A549 (cell line): ENCODE results near the gene KCNQ1. TPM values are rescaled to one million over a fixed set of nuclear protein-coding genes. Genes with fewer than 3 reads are reported as not detected.

Experiments
- ATAC-seq, 2 experiments: fragments of 200-7000 bp in 1 of 2; fragments of >200 bp in 1 of 2; cut with Nextera tagmentation in 1 of 2; cut with Tn5 transposase in 1 of 2; 3 replicates each; pipeline versions ENCODE4 v1.8.0 to v1.9.1; 2018 to 2020; ENCODE audit warnings: mild to moderate bottlenecking in 1 of 2, moderate library complexity in 1 of 2
- CTCF ChIA-PET: fragments of 300-600 bp; sonication (Branson Sonifier 250); formaldehyde crosslinking; extraction: SDS; loops from one replicate; lab custom pipeline; 2021; ENCODE audit warnings: antibody characterized with exemption, inconsistent platforms; lab: Yijun Ruan, JAX
- POLR2A ChIA-PET: fragments of 350-600 bp; formaldehyde crosslinking; extraction: SDS; loops from one replicate; lab custom pipeline; 2021; ENCODE audit warnings: antibody characterized with exemption, inconsistent platforms; lab: Yijun Ruan, JAX
- DNase-seq, 2 experiments: peaks; one replicate each; pipeline versions ENCODE4 v3.0.0 to v3.0.0-alpha.2; 2011 to 2016; ENCODE audit warnings: low read depth in 1 of 2, low spot score in 1 of 2
- FAIRE-seq: peaks from 2 replicates; lab custom pipeline; 2011; peaks lifted over from hg19 to GRCh38; lab: Jason Lieb, UNC
- H3K27ac ChIP-seq, 2 experiments: fragments of >200 bp; sonication (Bioruptor Twin); formaldehyde crosslinking; 3 replicates each; pipeline ENCODE4 v1.5.1; 2016 to 2017
- H3K4me1 ChIP-seq: fragments of >200 bp; sonication (Bioruptor Twin); formaldehyde crosslinking; 3 replicates; pipeline ENCODE4 v1.6.1; 2016
- H3K4me2 ChIP-seq: fragments of >200 bp; sonication (Bioruptor Twin); formaldehyde crosslinking; 3 replicates; pipeline ENCODE4 v1.6.1; 2016
- H3K4me3 ChIP-seq: fragments of >200 bp; sonication (Bioruptor Twin); formaldehyde crosslinking; 3 replicates; pipeline ENCODE4 v1.5.1; 2016
- H3K9me3 ChIP-seq: fragments of >200 bp; sonication (Bioruptor Twin); formaldehyde crosslinking; 3 replicates; pipeline ENCODE4 v1.6.1; 2016
- CBX2 ChIP-seq: fragments of 200-600 bp; sonication (generic); IDR thresholded peaks from 2 replicates; pipeline ENCODE4 v1.6.1; 2016; ENCODE audit warnings: low read depth, mild to moderate bottlenecking, borderline replicate concordance
- CHD4 ChIP-seq: fragments of 200-600 bp; sonication (generic); IDR thresholded peaks from 2 replicates; pipeline ENCODE4 v1.6.1; 2016; ENCODE audit warnings: antibody characterized with exemption, mild to moderate bottlenecking, borderline replicate concordance
- EHF ChIP-seq: fragments of 250-450 bp; sonication (Bioruptor Pico); IDR thresholded peaks from 2 replicates; pipeline ENCODE4 v1.5.0; 2020; ENCODE audit warnings: mild to moderate bottlenecking
- EP300 ChIP-seq, 2 experiments: fragments of >200 bp; sonication (Bioruptor Twin); formaldehyde crosslinking; IDR thresholded peaks; 2 replicates in 1 of 2; 3 replicates in 1 of 2; pipeline ENCODE4 v1.6.1; 2016 to 2017
- FOSL2 ChIP-seq, 2 experiments: fragments of 450-650 bp in 1 of 2; fragments of >200 bp in 1 of 2; sonication (Bioruptor Twin) in 1 of 2; formaldehyde crosslinking; IDR thresholded peaks; 2 replicates each; pipeline versions ENCODE4 v1.5.0 to v1.6.1; 2016 to 2020; ENCODE audit warnings: mild to moderate bottlenecking in 1 of 2, moderate library complexity in 1 of 2
- FOXS1 ChIP-seq: fragments of 250-450 bp; sonication (Bioruptor Pico); IDR thresholded peaks from 2 replicates; pipeline ENCODE4 v1.5.0; 2020; ENCODE audit warnings: mild to moderate bottlenecking, moderate library complexity
- GATA3 ChIP-seq: IDR thresholded peaks from 2 replicates; pipeline ENCODE4 v1.6.1; 2012; ENCODE audit warnings: borderline replicate concordance
- HDAC2 ChIP-seq: fragments of 200-600 bp; sonication (generic); IDR thresholded peaks from 2 replicates; pipeline ENCODE4 v1.6.1; 2016
- HEYL ChIP-seq: fragments of 250-450 bp; sonication (Bioruptor Pico); IDR thresholded peaks from 2 replicates; pipeline ENCODE4 v1.8.0; 2021; ENCODE audit warnings: mild to moderate bottlenecking, moderate library complexity
- HOXB13 ChIP-seq: fragments of 250-450 bp; sonication (Bioruptor Pico); IDR thresholded peaks from 2 replicates; pipeline ENCODE4 v1.5.0; 2020; ENCODE audit warnings: low read depth, mild to moderate bottlenecking, moderate library complexity
- JUNB ChIP-seq: fragments of >200 bp; sonication (Bioruptor Twin); formaldehyde crosslinking; IDR thresholded peaks from 2 replicates; pipeline ENCODE4 v1.6.1; 2016
- MAZ ChIP-seq: fragments of 150-350 bp; IDR thresholded peaks from 2 replicates; pipeline ENCODE4 v1.6.1; 2014; ENCODE audit warnings: antibody characterized with exemption, low read depth, low read length, borderline replicate concordance
- MYC ChIP-seq: IDR thresholded peaks from 2 replicates; pipeline ENCODE4 v1.6.1; 2012; ENCODE audit warnings: mild to moderate bottlenecking, inconsistent platforms, low read length, improper control_type of control experiment, borderline replicate concordance
- NR3C1 ChIP-seq: fragments of >200 bp; sonication (Bioruptor Twin); formaldehyde crosslinking; IDR thresholded peaks from 3 replicates; pipeline ENCODE4 v1.6.1; 2017
- PHF8 ChIP-seq: fragments of 200-600 bp; sonication (generic); IDR thresholded peaks from 2 replicates; pipeline ENCODE4 v1.6.1; 2016; ENCODE audit warnings: low read depth, mild to moderate bottlenecking, antibody characterized with exemption, moderate library complexity, borderline replicate concordance
- POLR2AphosphoS2 ChIP-seq: conservative IDR thresholded peaks from 2 replicates; pipeline ENCODE4 v1.6.1; 2012; ENCODE audit warnings: low read length, improper control_type of control experiment, inconsistent platforms
- RAD21 ChIP-seq, 2 experiments: fragments of >200 bp in 1 of 2; sonication (Bioruptor Twin) in 1 of 2; formaldehyde crosslinking in 1 of 2; IDR thresholded peaks in 1 of 2; conservative IDR thresholded peaks in 1 of 2; 2 replicates in 1 of 2; 3 replicates in 1 of 2; pipeline ENCODE4 v1.6.1; 2012 to 2018; ENCODE audit warnings: inconsistent platforms in 1 of 2
- SMC3 ChIP-seq: fragments of >200 bp; sonication (Bioruptor Twin); formaldehyde crosslinking; IDR thresholded peaks from 3 replicates; pipeline ENCODE4 v1.6.1; 2018; ENCODE audit warnings: inconsistent platforms
- SREBF2 ChIP-seq: fragments of 450-650 bp; IDR thresholded peaks from 2 replicates; pipeline ENCODE4 v1.6.1; 2014; ENCODE audit warnings: mild to moderate bottlenecking, moderate library complexity
- TFCP2L1 ChIP-seq: fragments of 250-450 bp; sonication (Bioruptor Pico); IDR thresholded peaks from 2 replicates; pipeline ENCODE4 v1.5.0; 2021; ENCODE audit warnings: mild to moderate bottlenecking
- ZC3H11A ChIP-seq: fragments of 450-650 bp; IDR thresholded peaks from 2 replicates; pipeline ENCODE4 v1.6.1; 2014; ENCODE audit warnings: antibody characterized with exemption, mild to moderate bottlenecking
- ZNF302 ChIP-seq: fragments of 250-450 bp; sonication (Bioruptor Pico); IDR thresholded peaks from 2 replicates; pipeline ENCODE4 v1.9.0; 2021; ENCODE audit warnings: inconsistent platforms, mild to moderate bottlenecking, moderate library complexity
- ZSCAN20 ChIP-seq: fragments of 250-450 bp; sonication (Bioruptor Pico); IDR thresholded peaks from 2 replicates; pipeline ENCODE4 v1.8.0; 2022; ENCODE audit warnings: mild to moderate bottlenecking, moderate library complexity
- WGBS: methylation state at CpG from one replicate; pipeline ENCODE4 v1.1.6; 2017; ENCODE audit errors: missing lambda C conversion rate; 5-methylcytosine and 5-hydroxymethylcytosine counted together
- polyA plus RNA-seq, 4 experiments: library from polyadenylated mRNA; depleted of rRNA in 3 of 4; stranded (reverse); fragments of >200 nt; fragmentation: RNase III in 1 of 4; extraction: RNeasy Plus Mini Kit Qiagen cat#74134 plus additional on column Dnase treatment in 1 of 4; gene quantifications; 2 replicates in 3 of 4; 3 replicates in 1 of 4; pipeline ENCODE4 v1.2.3, GENCODE V29; 2011 to 2017
- TF ChIP-seq, protein P1 (sequence below): fragments of >200 bp; sonication (Bioruptor Twin); formaldehyde crosslinking; IDR thresholded peaks from 2 replicates; pipeline ENCODE4 v1.6.1; 2016
- TF ChIP-seq, protein P2 (sequence below): IDR thresholded peaks from 2 replicates; pipeline ENCODE4 v1.6.1; 2012
- TF ChIP-seq, protein P3 (sequence below): fragments of 250-450 bp; sonication (Bioruptor Pico); IDR thresholded peaks from 2 replicates; pipeline ENCODE4 v1.5.0; 2020; ENCODE audit warnings: low read depth, mild to moderate bottlenecking, moderate library complexity
- TF ChIP-seq, protein P4 (sequence below): IDR thresholded peaks from 2 replicates; pipeline ENCODE4 v1.6.1; 2012; ENCODE audit warnings: low read depth, borderline replicate concordance

The KCNQ1 gene
- polyA plus RNA-seq, 2 of the 4 experiments (the other 2 are of a cell fraction), result 0.14 to 0.17 TPM

DNA sequence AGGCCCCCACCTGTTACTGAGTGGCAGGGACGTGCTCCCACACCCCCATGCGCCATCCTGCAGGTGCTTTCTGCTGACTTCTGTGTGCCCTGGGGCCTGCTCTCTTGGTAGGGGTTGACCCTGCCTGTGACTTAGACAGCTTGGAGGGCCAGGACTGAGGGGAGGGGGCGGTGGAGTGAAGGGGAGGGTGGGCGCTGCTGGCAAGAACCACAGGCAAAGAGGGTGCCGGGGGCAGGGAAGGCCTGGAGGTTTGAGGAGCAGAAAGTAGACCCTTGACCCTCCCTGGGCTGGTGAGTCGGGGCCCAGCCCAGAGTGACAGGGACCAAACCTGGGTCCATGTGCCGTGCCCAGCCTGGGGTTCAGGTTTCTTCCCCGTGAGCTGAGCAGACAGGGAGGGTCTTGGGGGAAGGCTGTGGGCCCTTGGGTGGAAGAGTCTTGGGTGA lies 17.8 kb downstream of the KCNQ1 start:
- POLR2A ChIA-PET, result no interaction called here
- Histone ChIP-seq H3K27ac (no peak overlapping the region), H3K4me3 (no peak overlapping the region)

DNA sequence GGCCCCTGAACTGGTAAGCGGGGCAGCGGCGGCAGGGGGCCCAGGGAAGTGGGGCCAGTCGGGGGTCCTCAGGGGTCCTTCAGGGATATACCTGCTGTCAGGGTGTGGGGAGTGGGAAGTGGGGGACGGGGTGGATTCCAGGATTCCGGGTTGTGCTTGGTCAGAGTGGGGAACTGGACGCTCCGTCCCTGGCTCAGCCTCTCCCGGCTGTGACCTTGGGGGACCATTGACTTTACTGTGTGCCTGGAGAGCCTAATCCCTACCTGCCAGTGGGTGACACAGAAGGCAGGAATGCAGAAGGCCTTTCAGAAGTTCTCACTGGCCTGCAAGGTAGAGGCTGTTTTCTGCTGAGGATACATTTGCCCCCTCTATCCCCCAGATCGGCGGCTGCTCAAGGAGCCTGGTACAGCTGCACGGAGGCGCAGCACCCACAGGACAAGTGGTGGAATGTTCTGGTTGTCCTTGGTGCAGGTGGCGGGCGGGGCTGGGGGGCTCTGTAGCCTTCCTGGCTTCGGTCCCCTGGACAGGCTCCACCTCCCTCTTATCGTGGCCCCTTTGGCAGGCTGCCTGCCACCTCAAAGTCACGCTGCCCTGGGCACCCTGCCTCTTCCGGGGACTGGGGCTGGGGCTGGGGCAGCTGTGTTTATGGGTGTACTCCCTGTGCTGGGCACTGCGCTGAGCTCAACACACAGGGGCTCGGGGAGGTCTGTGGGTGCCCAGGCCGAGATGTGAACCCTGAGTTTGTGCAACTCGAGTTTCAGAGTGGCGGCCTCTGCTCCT lies 18.4 kb downstream of the KCNQ1 start:
- ChIA-PET CTCF (interaction anchor here (1.0 to 5.3 kb wide), 3 partner anchors 9 to 69 kb away, joined by 3 to 31 read pairs (median 3); no protein-coding TSS in a partner anchor), POLR2A (no interaction called here)
- no peak for FAIRE-seq
- H3K4me3 ChIP-seq, result no peak overlapping the region
- no peaks in the 10 kb centered on the region for H3K4me1 ChIP-seq
- no peak overlapping the region for H3K4me2 ChIP-seq
- DNase-seq, result no peak
- no peak for ATAC-seq
- TF ChIP-seq SREBF2, result no peak
- no peak for TF ChIP-seq FOXS1 (CRISPR knock-in tag)
- no peak for TF ChIP-seq JUNB
- TF ChIP-seq HDAC2, result no peak
- no peak for TF ChIP-seq HOXB13 (CRISPR knock-in tag)
- no peak for TF ChIP-seq SMC3
- no peak for TF ChIP-seq RAD21 (conservative IDR thresholded peaks at IDR 0.05 in 1 of 2, IDR thresholded peaks at IDR 0.05 in 1 of 2)
- TF ChIP-seq CBX2, result no peak
- TF ChIP-seq NR3C1, result no peak
- no peak for TF ChIP-seq EP300 (IDR thresholded peaks at IDR 0.05)
- TF ChIP-seq, protein P1, sequence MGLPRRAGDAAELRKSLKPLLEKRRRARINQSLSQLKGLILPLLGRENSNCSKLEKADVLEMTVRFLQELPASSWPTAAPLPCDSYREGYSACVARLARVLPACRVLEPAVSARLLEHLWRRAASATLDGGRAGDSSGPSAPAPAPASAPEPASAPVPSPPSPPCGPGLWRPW, result no peak
- no peak for TF ChIP-seq HEYL (CRISPR knock-in tag)
- TF ChIP-seq ZC3H11A, result no peak
- TF ChIP-seq MAZ, result no peak
- no peak for TF ChIP-seq GATA3
- H3K9me3 ChIP-seq, result no peaks in the 10 kb centered on the region
- WGBS, result 38% methylated on average over 5 of the region's 24 CpGs
- no peak overlapping the region for H3K27ac ChIP-seq

More for the DNA sequence above, 17.8 kb downstream of the KCNQ1 start:
- H3K4me2 ChIP-seq, result no peak overlapping the region
- ATAC-seq, result no peak
- TF ChIP-seq ZSCAN20 (CRISPR knock-in tag) (no peak), ZNF302 (CRISPR knock-in tag) (no peak), TFCP2L1 (CRISPR knock-in tag) (no peak), HOXB13 (CRISPR knock-in tag) (no peak), FOXS1 (CRISPR knock-in tag) (no peak), EHF (no peak), FOSL2 (IDR thresholded peaks at IDR 0.05) (no peak), FOSL2 (CRISPR knock-in tag; IDR thresholded peaks at IDR 0.05) (no peak), RAD21 (conservative IDR thresholded peaks at IDR 0.05 in 1 of 2, IDR thresholded peaks at IDR 0.05 in 1 of 2) (no peak), PHF8 (no peak), CBX2 (no peak), CHD4 (no peak), MYC (no peak), POLR2AphosphoS2 (no peak)
- TF ChIP-seq, protein P2, sequence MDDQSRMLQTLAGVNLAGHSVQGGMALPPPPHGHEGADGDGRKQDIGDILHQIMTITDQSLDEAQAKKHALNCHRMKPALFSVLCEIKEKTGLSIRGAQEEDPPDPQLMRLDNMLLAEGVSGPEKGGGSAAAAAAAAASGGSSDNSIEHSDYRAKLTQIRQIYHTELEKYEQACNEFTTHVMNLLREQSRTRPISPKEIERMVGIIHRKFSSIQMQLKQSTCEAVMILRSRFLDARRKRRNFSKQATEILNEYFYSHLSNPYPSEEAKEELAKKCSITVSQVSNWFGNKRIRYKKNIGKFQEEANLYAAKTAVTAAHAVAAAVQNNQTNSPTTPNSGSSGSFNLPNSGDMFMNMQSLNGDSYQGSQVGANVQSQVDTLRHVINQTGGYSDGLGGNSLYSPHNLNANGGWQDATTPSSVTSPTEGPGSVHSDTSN, result no peak
- TF ChIP-seq, protein P3, sequence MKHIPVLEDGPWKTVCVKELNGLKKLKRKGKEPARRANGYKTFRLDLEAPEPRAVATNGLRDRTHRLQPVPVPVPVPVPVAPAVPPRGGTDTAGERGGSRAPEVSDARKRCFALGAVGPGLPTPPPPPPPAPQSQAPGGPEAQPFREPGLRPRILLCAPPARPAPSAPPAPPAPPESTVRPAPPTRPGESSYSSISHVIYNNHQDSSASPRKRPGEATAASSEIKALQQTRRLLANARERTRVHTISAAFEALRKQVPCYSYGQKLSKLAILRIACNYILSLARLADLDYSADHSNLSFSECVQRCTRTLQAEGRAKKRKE (CRISPR knock-in tag), result no peak
- TF ChIP-seq, protein P4, sequence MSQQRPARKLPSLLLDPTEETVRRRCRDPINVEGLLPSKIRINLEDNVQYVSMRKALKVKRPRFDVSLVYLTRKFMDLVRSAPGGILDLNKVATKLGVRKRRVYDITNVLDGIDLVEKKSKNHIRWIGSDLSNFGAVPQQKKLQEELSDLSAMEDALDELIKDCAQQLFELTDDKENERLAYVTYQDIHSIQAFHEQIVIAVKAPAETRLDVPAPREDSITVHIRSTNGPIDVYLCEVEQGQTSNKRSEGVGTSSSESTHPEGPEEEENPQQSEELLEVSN, result no peak
- TF ChIP-seq, all 56 proteins: peak for 0
- Histone ChIP-seq H3K9me3 (no peaks in the 10 kb centered on the region), H3K4me1 (no peaks in the 10 kb centered on the region)
- 79% methylated on average over 5 of the region's 8 CpGs for WGBS
- no peak for DNase-seq
- FAIRE-seq, result no peak
- CTCF ChIA-PET, result interaction anchor here (1.1 to 5.3 kb wide), 3 partner anchors 42 to 193 kb away, joined by 3 to 31 read pairs (median 4); no protein-coding TSS in a partner anchor
